Measurements from ENCODE around the gene TENT5C. TPM values are rescaled to one million over a fixed set of nuclear protein-coding genes. Genes with fewer than 3 reads are reported as not detected.

TENT5C gene
- total and polyA plus RNA-seq, 10 of the 15 experiments (the other 5 are each of a cell fraction or from before 2014, with no cell fraction given): 0.19 to 2.4 (median 0.78) TPM

- DNase-seq (ENCODE audit: low read depth, low spot score) (no peak), ATAC-seq (no peak), FAIRE-seq (no peak)
- no peak overlapping the region for H3K4me3 ChIP-seq
- H3K27ac ChIP-seq (ENCODE audit: control insufficient read depth, insufficient read depth): no peak overlapping the region
- no peak overlapping the region for H3K4me2 ChIP-seq (ENCODE audit: control insufficient read depth, insufficient read depth)
- POLR2A ChIA-PET: no interaction called here
- no TSS peak for BruUV-seq (replicated peaks)
- in situ Hi-C loops (cut with MboI): no loop called here
- H2AFZ ChIP-seq (ENCODE audit: control insufficient read depth, low read depth, low read length): no peak overlapping the region
- H3K9me3 ChIP-seq (replicated peaks; ENCODE audit: control insufficient read depth, insufficient read depth, low read length): no peaks in the 10 kb centered on the region
- 95% methylated on average over 1 of the region's 1 CpG for WGBS (ENCODE audit: insufficient coverage, insufficient replicate concordance, low lambda C conversion rate, missing lambda C conversion rate)
- H3K36me3 ChIP-seq (ENCODE audit: control insufficient read depth in 2 of 2, insufficient read depth in 2 of 2, low read length in 1 of 2): no peaks in the 10 kb centered on the region
- CTCF ChIA-PET: interaction anchor here (1.5 kb wide), 1 partner anchor 172 kb away, joined by 4 read pairs; no protein-coding TSS in a partner anchor
- intact Hi-C loops (cut with micrococcal nuclease; ENCODE audit: unreplicated experiment): no loop called here
- RAD21 ChIA-PET (ENCODE audit: unreplicated experiment): no interaction called here
- peaks cover 0 to 2% of the 10 kb centered on the region in 2 experiments; a peak in 2 of 4 replicates for H3K27me3 ChIP-seq (replicated peaks in 1 of 2; ENCODE audit: control insufficient read depth in 2 of 2, insufficient read depth in 2 of 2, low read length in 1 of 2)
- H4K20me1 ChIP-seq (ENCODE audit: control insufficient read depth, insufficient read depth): 0 out of 2 replicates have a peak, but pooled peaks cover 3% of the 10 kb centered on the region
- SMC1A ChIA-PET (ENCODE audit: uncharacterized antibody, unreplicated experiment): no interaction called here
- H3K79me2 ChIP-seq (ENCODE audit: control insufficient read depth, insufficient read depth, low read length): no peaks in the 10 kb centered on the region
- no peaks in the 10 kb centered on the region for H3K4me1 ChIP-seq (ENCODE audit: control insufficient read depth, insufficient read depth, low read length)
- no peak overlapping the region for H3K9ac ChIP-seq (ENCODE audit: control insufficient read depth, insufficient read depth, low read length)
- TF ChIP-seq TCF7 (IDR thresholded peaks at IDR 0.05; ENCODE audit: borderline replicate concordance): no peak
These were observed 19.5 kb upstream of the TENT5C start for GRCh38 chr1:117586337-117586736.

- ChIA-PET POLR2A (no interaction called here), SMC1A (ENCODE audit: uncharacterized antibody, unreplicated experiment) (no interaction called here), RAD21 (ENCODE audit: unreplicated experiment) (no interaction called here), CTCF (interaction anchor here (1.5 kb wide), 1 partner anchor 171 kb away, joined by 4 read pairs; no protein-coding TSS in a partner anchor)
- DNase-seq (ENCODE audit: low read depth, low spot score) (no peak), ATAC-seq (no peak), FAIRE-seq (no peak)
- Histone ChIP-seq H2AFZ (ENCODE audit: control insufficient read depth, low read depth, low read length) (no peak overlapping the region), H4K20me1 (ENCODE audit: control insufficient read depth, insufficient read depth) (0 out of 2 replicates have a peak, but pooled peaks cover 3% of the 10 kb centered on the region), H3K36me3 (ENCODE audit: control insufficient read depth in 2 of 2, insufficient read depth in 2 of 2, low read length in 1 of 2) (no peaks in the 10 kb centered on the region), H3K79me2 (ENCODE audit: control insufficient read depth, insufficient read depth, low read length) (no peaks in the 10 kb centered on the region), H3K4me2 (ENCODE audit: control insufficient read depth, insufficient read depth) (no peak overlapping the region), H3K9me3 (replicated peaks; ENCODE audit: control insufficient read depth, insufficient read depth, low read length) (no peaks in the 10 kb centered on the region), H3K9ac (ENCODE audit: control insufficient read depth, insufficient read depth, low read length) (no peak overlapping the region), H3K27me3 (replicated peaks in 1 of 2; ENCODE audit: control insufficient read depth in 2 of 2, insufficient read depth in 2 of 2, low read length in 1 of 2) (peaks cover 0 to 2% of the 10 kb centered on the region in 2 experiments; a peak in 2 of 4 replicates), H3K4me1 (ENCODE audit: control insufficient read depth, insufficient read depth, low read length) (no peaks in the 10 kb centered on the region), H3K27ac (ENCODE audit: control insufficient read depth, insufficient read depth) (no peak overlapping the region), H3K4me3 (no peak overlapping the region)
- intact Hi-C loops (cut with micrococcal nuclease; ENCODE audit: unreplicated experiment) (no loop called here), in situ Hi-C loops (cut with MboI) (no loop called here)
- no TSS peak for BruUV-seq (replicated peaks)
- WGBS (ENCODE audit: insufficient coverage, insufficient replicate concordance, low lambda C conversion rate, missing lambda C conversion rate): 28% methylated on average over 13 of the region's 13 CpGs
- TF ChIP-seq, protein P1, sequence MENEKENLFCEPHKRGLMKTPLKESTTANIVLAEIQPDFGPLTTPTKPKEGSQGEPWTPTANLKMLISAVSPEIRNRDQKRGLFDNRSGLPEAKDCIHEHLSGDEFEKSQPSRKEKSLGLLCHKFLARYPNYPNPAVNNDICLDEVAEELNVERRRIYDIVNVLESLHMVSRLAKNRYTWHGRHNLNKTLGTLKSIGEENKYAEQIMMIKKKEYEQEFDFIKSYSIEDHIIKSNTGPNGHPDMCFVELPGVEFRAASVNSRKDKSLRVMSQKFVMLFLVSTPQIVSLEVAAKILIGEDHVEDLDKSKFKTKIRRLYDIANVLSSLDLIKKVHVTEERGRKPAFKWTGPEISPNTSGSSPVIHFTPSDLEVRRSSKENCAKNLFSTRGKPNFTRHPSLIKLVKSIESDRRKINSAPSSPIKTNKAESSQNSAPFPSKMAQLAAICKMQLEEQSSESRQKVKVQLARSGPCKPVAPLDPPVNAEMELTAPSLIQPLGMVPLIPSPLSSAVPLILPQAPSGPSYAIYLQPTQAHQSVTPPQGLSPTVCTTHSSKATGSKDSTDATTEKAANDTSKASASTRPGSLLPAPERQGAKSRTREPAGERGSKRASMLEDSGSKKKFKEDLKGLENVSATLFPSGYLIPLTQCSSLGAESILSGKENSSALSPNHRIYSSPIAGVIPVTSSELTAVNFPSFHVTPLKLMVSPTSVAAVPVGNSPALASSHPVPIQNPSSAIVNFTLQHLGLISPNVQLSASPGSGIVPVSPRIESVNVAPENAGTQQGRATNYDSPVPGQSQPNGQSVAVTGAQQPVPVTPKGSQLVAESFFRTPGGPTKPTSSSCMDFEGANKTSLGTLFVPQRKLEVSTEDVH (IDR thresholded peaks at IDR 0.05; ENCODE audit: low read depth, partially characterized antibody): no peak
- TF ChIP-seq FOS (IDR thresholded peaks at IDR 0.05; ENCODE audit: borderline replicate concordance, extremely low read depth, insufficient read length) (no peak), IKZF1 (conservative IDR thresholded peaks at IDR 0.05) (no peak), RCOR1 (conservative IDR thresholded peaks at IDR 0.05; ENCODE audit: low read depth, low read length) (no peak), BCLAF1 (IDR thresholded peaks at IDR 0.05) (no peak), NR2C2 (IDR thresholded peaks at IDR 0.05; ENCODE audit: borderline replicate concordance, control insufficient read depth, insufficient read length, low read depth) (no peak), CHD4 (IDR thresholded peaks at IDR 0.05) (no peak), SIX5 (IDR thresholded peaks at IDR 0.05; ENCODE audit: low read depth, low read length, severe bottlenecking) (no peak)
- TF ChIP-seq, protein P2, sequence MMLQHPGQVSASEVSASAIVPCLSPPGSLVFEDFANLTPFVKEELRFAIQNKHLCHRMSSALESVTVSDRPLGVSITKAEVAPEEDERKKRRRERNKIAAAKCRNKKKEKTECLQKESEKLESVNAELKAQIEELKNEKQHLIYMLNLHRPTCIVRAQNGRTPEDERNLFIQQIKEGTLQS (IDR thresholded peaks at IDR 0.05; ENCODE audit: borderline replicate concordance, extremely low read depth, low read depth, low read length): no peak
These were observed 18.9 kb upstream of the TENT5C start for GRCh38 chr1:117586747-117587498.

All from GM12878 (cell line).